Putamen (tissue), 1 donor: Measurements from ENCODE around the gene YEATS4.

Experiments used
- DNase-seq: peaks from one replicate; pipeline ENCODE4 v3.0.0-alpha.2; 2016; ENCODE audit warnings: low spot score

Gene YEATS4

DNA sequence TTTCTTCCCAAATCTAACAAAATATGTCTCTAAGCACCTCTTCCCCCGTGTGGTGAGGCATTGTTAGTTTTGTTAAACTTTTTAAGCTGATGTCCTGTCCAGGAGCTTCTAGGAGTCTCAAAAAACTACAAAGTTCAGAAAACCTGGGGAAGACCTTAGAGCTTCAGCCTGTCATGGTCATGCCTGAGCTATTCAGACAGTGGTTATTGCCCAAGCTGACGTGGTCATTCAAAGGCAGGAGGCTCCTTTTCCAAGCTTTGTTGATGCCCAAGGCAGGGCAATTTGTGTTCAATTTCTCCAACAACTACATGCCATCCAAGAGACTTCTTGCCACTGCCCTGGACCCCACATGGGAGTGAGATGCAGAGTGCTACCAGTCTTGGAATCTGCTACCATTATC, 17.1 kb upstream of the YEATS4 start:
- DNase-seq, result no peak

DNA sequence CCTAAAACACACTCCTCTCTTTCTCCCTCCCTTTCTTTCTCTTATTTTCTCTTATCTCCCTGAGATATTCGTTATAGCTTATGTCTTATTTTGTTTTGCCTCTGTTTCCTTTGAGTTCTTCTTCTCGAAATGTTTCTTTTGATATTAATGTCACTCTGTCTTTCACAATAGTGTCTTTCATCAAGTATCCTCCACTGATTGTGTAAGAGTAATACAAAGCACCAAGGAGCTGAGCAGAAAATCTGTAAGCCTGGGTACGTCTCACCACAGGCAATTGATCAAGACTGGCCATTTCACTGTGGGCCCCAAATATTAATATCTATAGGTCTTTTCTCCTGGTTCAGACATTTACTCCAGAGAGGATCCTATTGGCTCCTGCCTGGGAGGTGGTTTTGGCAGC, 16.2 kb upstream of the YEATS4 start:
- no peak for DNase-seq

DNA sequence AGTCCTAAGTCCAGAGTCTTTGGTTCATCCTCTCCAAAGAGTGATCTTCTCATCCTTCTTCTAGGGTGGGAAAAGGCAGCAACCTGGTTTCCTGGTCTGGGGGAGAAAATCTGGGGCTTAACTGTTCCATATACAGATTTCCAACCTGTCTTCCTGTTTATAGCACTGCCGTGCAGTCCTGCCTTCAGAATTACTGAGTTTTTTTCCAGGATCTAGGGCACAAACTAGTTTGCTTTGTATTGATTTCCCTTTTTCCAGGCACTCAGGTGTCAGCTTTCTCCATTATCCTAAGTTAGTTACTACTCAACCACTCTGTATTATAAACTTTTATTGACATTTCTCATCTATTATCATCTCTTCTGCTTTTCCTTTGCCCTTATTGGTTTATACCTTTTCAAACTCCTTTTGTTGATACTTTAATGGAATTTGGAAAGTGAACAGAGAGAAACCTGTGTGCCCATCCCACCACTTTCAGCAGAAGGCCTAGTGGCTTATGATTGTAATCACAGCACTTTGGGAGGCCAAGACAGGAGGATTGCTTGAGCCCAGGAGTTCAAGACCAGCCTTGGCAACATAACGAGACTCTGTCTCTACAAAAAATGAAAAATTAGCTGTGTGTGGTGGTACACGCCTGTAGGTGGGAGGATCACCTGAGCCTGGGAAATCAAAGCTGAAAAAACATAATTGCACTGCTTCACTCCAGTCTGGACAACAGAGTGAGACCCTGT, 15.5 kb upstream of the YEATS4 start:
- no peak for DNase-seq

DNA sequence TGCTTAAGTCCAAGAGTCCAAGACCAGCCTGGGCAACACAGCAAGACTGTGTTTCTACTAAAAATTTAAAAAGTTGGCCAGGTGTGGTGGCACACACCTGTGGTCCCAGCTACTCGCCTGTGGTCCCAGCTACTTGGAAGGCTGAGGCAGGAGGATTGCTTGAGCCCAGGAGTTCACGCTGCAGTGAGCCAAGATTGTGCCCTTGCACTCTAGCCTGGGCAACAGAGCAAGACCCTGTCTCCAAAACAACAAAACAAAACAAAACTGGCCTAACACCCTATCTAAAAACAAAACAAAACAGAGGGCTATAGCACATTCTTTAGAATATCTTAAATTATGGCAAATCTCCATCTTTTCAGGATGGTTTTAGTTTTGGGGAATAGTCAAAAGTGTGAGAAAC, 14.5 kb upstream of the YEATS4 start:
- DNase-seq, result no peak

DNA sequence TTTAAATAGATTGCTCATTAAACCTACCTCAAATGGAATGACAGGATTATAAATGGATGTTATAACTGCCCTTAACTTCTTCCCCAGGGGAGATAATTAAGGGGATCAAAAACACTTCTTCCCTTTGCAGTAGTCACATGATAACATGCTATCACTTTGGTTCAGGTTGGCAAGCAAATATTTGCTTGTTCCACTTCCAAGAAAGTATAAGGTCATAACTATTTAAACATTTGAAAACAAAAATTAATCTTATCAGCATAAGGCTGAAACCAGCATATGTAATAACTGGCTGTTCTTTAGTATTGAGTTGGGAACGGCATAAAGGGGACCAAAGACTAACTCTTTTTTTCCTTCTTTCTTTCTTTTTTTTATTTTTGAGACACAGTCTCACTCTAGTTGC, 13.8 kb upstream of the YEATS4 start:
- DNase-seq, result no peak

DNA sequence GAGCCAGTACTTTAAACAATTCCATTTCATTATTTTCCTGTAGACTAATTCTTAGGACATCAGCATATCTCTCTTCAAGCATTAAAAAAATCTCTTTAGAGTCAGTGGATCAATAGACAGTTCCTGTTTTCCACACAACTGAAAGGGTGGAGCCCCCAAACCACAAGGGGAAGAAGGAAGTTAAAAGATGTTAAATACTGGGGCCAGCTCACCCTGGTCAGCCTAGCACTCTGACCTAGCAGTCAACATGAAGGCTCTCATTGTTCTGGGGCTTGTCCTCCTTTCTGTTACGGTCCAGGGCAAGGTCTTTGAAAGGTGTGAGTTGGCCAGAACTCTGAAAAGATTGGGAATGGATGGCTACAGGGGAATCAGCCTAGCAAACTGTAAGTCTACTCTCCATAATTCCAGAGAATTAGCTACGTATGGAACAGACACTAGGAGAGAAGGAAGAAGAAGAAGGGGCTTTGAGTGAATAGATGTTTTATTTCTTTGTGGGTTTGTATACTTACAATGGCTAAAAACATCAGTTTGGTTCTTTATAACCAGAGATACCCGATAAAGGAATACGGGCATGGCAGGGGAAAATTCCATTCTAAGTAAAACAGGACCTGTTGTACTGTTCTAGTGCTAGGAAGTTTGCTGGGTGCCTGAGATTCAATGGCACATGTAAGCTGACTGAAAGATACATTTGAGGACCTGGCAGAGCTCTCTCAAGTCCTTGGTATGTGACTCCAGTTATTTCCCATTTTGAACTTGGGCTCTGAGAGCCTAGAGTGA, 11.2 kb upstream of the YEATS4 start, which contains the start of gene LYZ:
LYZ (plus strand) TSS at position 220 of the 777 bp plus-strand sequence; CDS start at position 248, 28 bp downstream.
- peak; percentile 8 for DNase-seq

DNA sequence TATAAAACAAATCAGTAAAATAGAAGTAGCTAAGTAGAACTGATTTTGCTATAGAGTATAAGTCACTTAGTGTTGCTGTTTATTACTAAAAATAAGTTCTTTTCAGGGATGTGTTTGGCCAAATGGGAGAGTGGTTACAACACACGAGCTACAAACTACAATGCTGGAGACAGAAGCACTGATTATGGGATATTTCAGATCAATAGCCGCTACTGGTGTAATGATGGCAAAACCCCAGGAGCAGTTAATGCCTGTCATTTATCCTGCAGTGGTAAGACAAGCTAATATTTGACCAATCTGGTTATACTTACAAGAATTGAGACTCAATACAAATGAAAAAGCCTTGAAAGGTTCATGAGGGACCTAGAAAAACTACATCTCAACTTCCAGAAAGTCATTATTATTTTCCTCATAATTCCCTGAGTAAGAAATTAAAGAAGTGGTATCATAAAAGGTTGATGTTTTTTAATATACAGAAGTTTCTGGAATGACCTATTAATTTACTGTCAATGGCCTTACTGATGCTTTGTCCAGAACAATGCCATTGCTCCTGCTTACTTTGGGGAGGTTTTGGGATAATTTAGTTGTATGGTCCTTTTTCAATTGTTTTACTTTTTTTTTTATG, 9.4 kb upstream of the YEATS4 start:
- DNase-seq, result no peak

DNA sequence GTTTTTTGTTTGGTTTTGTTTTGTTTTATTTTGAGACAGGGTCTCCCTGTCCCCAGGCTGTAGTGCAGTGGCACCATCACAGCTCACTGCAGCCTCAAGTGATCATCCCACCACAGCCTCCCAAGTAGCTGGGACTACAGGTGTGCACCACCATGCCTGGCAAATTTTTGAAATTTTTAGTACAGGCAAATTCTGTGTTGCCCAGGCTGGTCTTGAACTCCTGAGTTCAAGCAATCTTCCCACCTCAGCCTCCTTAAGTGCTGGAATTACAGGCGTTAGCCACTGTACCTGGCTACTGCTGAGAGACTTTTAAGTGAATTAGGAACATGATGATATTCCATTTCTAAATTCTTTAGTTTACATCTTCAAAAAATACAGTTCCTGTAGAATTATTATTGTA, 8.8 kb upstream of the YEATS4 start:
- DNase-seq, result no peak

DNA sequence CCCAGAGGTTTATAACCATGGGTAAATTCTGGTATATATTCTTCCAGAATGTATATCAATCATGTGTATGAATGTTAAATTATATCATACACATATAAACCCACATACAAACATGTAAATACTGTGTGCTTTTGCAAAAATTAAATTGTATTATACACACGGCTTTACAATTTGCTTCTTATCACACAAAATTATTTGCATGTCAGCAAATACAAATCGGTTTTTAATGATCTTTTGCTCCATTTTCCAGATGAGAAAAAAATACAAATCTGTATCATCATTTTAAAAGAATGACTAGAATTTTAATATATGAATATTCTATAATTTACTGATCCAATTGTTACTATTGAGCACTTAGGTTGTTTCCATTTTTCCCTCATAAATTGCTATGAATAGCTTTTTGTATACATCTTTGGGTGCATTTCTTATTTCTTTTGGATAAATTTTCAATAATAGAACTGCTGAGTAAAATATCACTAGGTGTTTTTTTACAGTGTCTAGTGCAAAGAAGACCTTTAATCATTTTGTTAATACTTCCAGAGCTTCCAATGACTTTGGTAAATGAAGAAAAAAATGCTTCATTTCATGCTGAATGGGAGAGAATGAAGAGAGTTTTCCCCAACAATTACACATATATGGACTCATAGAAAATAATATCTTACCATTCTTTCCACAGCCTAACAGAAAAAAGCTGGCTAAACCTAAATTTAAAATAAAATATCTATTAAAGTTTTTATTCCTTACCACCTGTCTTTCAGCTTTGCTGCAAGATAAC, 7.9 kb upstream of the YEATS4 start:
- DNase-seq, result no peak

DNA sequence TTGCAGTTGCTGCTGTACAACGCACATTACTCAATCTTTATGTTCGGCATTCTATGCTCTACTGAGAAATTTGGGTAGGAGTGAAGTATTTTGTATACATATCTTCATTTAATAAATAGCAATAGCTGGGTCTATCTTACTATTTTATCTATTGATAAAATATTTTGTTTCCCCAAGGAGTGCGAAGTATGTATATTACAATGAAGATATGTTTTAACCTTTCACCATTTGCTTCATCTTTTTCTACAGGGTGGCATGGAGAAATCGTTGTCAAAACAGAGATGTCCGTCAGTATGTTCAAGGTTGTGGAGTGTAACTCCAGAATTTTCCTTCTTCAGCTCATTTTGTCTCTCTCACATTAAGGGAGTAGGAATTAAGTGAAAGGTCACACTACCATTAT, 6.6 kb upstream of the YEATS4 start:
- no peak for DNase-seq

DNA sequence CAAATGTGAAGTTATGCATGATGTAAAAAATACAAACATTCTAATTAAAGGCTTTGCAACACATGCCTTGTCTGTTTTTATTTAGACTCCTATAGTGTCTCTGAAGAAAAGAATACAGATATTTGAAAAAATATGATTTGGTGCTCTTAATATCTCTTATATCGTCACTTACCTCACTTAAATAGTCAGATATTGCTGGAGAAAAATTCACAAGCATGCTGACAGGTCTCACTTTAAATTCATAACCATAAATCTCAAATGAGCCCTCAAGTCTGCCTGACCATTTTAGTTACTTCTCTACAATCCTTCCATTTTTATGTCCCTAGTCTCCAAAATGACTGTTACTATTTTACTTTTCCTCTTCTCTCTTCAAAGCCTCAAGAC, 5.4 kb upstream of the YEATS4 start:
- no peak for DNase-seq

DNA sequence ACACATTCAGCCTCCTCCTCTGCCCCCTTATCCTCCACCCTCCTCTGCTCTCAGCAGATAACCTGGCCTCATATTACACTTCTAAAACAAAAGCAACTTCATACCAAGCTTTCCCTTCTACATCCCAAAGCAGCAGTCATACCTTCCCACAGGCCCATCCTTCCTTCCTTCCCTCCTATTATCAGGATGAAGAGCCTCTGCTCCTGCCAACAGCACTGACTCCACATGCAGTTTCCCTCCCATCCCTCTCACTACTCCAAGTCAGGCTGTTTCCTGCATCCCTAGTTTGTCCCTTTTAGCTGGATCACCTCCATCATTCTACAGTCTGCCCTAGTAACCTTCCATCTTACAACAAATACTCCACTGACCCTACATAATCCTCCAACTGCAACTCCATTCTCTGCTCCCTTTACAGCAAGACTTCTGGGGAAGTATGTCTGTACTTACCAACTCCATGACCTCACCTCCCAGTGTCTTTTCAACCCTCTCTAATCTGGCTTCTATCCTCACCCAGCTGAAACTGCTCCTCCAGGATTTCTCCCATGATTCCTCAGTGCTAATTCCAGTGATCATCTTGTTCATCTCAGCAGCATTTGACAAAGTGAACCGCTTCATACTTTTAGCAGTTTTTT, 4.9 kb upstream of the YEATS4 start:
- DNase-seq, result no peak

DNA sequence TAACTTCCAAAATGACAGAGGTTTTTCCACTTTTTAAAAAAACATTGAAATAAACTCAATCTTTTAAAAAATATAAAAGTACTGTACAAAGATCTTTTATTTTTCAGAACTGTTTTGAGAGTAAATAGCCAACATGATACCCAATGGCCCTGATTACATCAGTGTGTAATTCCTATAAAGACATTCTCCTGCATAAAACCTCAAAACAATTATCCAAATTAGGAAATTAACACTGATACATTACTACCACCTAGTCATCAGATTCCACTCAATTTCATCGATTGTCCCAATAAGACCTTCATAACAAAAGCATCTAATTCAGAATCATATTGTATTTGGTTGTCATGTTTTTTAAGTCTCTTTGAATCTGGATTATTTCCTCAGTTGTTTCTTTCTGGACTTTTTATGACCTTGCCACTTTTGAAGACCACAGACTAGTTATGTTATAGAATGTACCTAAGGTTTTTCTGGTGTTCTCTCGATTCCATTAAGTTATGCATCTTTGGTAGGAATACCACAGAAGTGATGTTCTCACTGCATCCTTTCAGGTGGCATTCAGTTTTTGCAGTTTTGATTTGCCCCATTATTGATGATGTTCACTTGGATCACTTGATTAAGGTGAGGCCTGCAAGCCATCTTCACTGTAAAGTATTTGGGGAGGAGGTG, 4.0 kb upstream of the YEATS4 start:
- no peak for DNase-seq

DNA sequence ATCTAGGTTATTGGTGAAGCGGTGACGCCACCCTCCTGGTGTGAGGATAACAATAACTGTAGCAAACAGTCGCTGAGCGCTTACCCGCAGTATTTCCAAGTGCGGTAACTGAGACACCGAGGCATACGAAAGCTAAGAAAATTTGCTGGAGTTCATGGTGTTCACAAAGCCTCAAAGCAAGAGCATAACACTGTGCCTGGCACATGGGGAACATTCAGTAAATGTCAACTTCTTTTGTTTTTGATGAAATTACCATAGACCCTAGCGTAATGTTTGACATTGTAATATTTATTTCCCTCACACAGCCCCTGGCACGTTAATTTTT, 767 bp downstream of the YEATS4 start:
- no peak for DNase-seq

DNA sequence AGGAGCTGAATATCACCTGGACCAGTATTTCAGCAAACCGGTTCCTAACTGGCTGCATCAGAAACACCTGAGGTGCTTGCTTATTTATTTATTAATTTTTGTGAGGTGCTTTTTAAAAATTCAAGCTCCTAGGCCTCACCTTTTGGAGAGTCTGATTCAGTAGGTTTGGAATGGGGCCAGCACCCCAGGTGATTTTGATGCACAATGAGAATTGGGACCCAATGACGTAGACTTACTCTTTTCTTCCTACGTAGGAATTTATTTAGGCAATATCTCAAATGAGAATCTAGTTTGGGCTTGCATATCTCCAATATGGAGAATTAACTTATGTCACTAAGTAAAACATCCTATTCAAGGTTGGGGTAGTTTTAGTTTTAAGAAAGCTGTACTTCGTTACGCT, 7.3 kb downstream of the YEATS4 start:
- no peak for DNase-seq

DNA sequence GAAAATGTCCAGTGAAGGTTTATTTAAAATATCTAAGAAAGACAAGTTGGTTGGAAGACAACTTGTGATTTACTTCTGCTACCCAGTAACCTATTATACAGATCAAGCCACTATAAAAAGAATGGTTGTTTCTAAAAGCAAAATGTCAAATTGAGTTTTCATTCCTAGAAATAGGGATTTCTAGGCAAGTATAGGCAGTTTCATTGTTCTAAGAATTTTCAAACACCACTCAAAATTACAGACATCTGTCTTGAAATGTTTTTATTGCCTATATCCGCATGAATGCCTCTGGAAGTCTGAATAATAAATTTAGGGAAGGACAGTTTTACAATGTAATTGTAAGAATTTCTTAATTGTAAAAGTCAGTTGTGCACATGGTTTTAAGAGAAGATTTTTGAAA, 8.6 kb downstream of the YEATS4 start:
- DNase-seq, result no peak

DNA sequence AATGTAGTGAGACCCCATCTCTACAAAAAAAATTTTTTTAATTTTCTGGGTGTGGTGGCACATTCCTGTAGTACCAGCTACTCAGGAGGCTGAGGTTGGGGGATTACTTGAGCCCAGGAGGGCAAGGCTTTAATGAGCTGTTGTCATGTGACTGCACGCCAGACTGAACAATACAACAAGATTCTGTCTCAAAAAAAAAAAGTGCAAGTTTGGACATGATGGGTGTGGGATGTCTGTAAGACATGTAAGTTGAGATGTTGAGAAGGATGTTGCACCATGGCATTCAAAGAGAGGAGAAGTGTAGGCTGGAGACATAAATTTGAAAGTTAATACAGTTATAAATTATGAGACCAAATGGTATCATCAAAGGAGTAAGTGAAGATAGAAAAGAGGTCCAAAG, 23.5 kb downstream of the YEATS4 start:
- DNase-seq, result no peak

DNA sequence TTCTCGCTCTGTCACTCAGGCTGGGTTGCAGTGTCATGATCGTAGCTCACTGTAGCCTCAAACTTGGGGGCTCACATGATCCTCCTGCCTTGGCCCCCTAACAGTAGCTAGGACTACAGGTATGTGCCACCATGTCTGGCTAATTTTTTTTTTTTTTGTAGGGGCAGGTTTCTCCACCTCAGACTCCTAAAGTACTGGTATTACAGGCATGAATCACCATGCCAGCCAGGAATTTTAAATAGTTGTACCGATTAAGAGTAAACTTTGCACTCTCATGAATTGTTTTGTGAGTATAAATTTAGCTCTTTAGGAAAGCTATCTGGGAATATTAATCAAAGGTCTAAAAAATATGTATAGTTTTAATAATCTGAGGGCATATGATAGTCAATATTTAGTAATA, 25.5 kb downstream of the YEATS4 start:
- DNase-seq, result no peak

DNA sequence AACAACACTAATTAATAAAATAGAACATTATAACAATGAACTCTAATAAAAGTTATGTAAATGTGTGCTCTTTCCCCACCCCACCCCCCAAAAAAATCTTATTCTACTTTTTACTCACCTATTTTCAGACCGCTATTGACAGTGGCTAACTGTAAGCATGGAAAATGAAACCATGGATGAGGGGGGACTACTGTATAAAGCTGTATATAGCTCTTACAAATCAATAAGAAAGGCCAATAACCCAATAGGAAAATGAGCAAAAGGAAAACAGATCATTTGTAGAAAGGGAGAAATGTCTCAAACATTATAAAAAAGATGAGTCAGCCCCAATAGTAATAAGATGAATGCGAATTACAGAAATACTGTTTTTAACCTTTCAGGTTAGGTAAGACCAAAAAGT, 27.4 kb downstream of the YEATS4 start:
- no peak for DNase-seq

DNA sequence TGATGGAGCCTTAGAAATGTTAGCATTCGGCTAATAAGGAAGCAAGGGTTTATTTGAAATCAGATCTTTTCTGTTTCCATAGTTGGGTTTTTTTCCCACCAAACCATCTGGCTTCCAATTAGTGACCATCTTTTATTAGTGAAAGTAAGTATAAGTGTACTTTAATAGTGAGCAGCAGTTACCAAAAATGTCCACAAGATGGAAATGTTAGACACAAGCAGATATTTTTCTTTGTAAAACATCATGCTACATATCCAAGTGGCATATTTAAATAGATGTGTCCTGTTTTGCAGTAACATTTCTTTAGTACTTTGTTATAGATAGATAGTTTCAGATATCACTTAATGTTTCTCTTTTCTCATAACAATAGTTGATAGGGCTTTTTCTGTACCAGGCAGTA, 28.8 kb downstream of the YEATS4 start:
- DNase-seq, result peak; percentile 10

DNA sequence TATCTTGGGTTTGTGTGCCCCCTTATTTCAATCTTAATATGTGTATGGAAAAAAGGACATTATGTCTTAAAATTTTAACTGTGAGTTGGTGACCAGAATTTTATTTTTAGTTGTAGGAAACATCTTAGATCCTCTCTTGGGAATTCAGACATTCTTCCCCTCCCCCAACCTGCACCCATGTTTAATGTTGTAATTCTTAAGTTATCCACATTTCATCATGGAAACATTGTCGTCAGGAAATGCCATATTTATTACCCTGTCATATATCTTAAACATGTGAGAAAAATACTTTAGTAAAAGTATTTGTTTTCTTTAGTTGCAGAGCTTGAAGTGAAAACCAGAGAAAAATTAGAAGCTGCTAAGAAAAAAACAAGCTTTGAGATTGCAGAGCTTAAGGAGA, 30.3 kb downstream of the YEATS4 start:
- no peak for DNase-seq
